MG63 (cell line): Measurements from ENCODE around the gene MED20. TPM values are rescaled to one million over a fixed set of nuclear protein-coding genes. Genes with fewer than 3 reads are reported as not detected.

ENCODE experiments used
- DNase-seq: peaks from one replicate; pipeline ENCODE4 v3.0.0-alpha.2; 2020
- H3K27me3 ChIP-seq: fragments of 250-450 bp; sonication (Bioruptor Pico); 2 replicates; pipeline ENCODE4 v1.5.1; 2020; ENCODE audit warnings: mild to moderate bottlenecking, moderate library complexity
- H3K36me3 ChIP-seq: fragments of 250-450 bp; sonication (Bioruptor Pico); 2 replicates; pipeline ENCODE4 v1.5.1; 2020; ENCODE audit warnings: mild to moderate bottlenecking, moderate library complexity
- H3K4me3 ChIP-seq: fragments of 250-450 bp; sonication (Bioruptor Pico); 2 replicates; pipeline ENCODE4 v1.5.1; 2020; ENCODE audit warnings: mild to moderate bottlenecking, moderate library complexity
- H3K9me3 ChIP-seq: fragments of 250-450 bp; sonication (Bioruptor Pico); 2 replicates; pipeline ENCODE4 v1.5.1; 2020; ENCODE audit warnings: mild to moderate bottlenecking, moderate library complexity
- total RNA-seq: library from RNA; depleted of rRNA; stranded (reverse); fragments of >200 nt; shearing (Covaris generic); gene quantifications from 2 replicates; pipeline ENCODE4 v1.2.3, GENCODE V29; 2014; ENCODE audit warnings: low replicate concordance; rRNA removed

Gene MED20, protein sequence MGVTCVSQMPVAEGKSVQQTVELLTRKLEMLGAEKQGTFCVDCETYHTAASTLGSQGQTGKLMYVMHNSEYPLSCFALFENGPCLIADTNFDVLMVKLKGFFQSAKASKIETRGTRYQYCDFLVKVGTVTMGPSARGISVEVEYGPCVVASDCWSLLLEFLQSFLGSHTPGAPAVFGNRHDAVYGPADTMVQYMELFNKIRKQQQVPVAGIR
- total RNA-seq = 7.7 and 13.7 TPM in 2 replicates

DNA sequence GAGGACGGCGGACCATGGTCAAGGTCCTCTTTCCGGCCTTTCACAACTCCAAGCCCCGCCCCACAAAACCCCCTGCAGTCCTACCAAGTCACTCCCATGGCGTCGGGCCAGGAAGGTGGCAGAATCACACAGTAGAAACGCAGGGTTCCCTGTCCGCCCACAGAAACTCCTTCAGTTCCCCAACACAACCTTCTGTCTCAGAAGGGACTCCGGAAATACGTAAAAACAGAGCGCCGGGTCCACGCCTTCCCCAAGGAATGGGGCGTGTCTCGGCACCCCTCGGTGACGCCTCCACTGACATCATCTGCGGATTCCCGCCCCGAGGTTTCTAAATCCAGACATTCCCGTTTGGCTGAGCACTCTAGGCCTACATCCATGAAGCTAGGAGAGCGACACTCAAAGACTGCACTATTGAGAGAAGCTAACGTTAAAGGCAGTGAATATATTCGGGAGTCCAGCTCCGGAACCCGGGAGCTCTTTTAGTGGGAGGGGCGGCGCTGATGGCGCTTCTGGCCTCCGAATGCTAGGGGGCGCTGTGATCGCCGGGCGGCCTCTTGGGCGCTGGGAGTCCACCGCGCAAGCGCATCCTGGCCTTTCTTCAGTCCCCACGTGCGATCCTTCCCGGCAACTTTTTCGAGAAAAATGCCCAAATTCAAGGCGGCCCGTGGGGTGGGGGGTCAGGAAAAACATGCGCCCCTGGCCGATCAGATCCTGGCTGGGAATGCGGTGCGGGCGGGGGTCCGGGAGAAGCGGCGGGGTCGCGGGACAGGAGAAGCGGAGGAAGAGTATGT is at the start of gene MED20, which contains the start of gene BYSL:
Gene MED20, minus strand, starts transcription at position 219 of the 791 bp plus-strand sequence. Its CDS starts 121 bp downstream, at position 98.
Gene BYSL, plus strand, starts transcription at position 579 of the 791 bp plus-strand sequence. Its CDS starts 64 bp downstream, at position 643.
- peak; percentile 88 for DNase-seq
- Histone ChIP-seq H3K4me3 (peak within 1 kb of the TSS; percentile 99), H3K9me3 (no peaks in the 10 kb centered on the region), H3K36me3 (peaks cover 16% of the 10 kb centered on the region), H3K27me3 (no peaks in the 10 kb centered on the region)

DNA sequence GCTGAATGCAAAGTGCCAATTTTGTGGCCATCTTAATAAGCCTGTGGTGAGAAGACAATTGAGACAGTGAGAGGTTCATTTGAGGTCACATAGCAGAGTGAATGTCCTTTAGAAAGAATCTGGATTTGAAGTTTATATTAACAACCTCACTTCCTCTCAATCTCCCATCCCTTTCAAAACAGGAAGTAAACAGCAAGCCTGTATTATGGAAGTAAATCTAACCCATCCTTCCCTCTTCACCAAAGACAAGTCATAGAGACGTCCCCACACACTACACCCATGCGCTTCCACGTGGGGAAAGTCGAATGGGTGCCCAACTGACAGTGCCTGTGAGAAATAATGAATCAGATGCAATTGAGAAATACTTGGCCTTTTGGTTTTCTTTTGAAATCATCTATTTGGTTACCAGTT is 49.5 kb upstream of the MED20 start:
- Histone ChIP-seq H3K27me3 (no peaks in the 10 kb centered on the region), H3K9me3 (no peaks in the 10 kb centered on the region), H3K4me3 (no peak overlapping the region), H3K36me3 (no peaks in the 10 kb centered on the region)
- peak; percentile 29 for DNase-seq

DNA sequence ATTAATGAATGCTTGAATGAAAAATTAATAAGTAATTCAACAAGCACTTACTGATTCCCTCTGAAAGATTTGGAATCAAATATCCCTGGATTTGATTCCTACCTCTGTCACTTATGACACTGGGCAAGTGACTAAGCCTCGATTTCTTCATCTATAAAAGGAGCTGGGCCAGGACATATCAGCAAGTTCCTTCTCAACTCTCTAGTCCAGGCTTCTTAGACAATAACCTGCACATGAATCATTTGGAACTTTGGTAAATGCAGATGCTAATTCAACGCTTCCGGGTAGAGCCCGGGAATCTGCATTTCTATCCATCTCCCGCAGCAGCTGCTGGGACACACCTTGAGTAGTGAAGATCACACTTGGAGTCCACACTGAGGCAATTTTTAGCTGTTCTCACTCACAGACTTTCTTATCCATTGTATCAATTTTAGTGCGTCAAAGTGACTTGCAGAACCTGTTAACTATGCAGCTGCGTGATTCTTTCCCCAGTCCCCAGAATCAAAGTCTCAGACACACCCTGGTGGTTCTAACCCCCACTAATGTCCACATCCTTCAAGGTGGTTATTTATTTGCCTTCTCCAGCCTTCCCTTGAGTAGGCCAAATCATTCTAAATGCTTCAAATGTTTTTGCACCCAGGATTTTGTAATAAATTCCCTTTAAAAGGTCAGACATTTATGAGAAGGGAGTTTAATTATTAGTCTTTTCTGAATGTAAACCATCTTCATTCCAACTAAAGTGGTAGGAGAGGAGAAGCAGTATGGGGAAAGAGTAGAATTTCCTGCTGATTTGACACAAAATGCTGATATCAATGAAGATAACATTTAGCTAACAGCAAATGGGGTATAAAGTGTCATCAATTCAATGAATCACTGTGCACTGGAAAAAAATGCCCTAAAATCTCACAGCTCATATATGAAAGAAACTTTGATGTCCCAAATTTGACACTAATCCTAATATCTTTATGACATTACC is 46.7 kb upstream of the MED20 start:
- Histone ChIP-seq H3K27me3 (no peaks in the 10 kb centered on the region), H3K36me3 (no peaks in the 10 kb centered on the region), H3K4me3 (no peak overlapping the region), H3K9me3 (no peaks in the 10 kb centered on the region)
- DNase-seq = no peak

- no peaks in the 10 kb centered on the region for H3K27me3 ChIP-seq
- no peak for DNase-seq
- no peaks in the 10 kb centered on the region for H3K9me3 ChIP-seq
- no peaks in the 10 kb centered on the region for H3K36me3 ChIP-seq
- no peak overlapping the region for H3K4me3 ChIP-seq
These were observed 46.0 kb upstream of the MED20 start for GRCh38 chr6:41966961-41967311.

DNA sequence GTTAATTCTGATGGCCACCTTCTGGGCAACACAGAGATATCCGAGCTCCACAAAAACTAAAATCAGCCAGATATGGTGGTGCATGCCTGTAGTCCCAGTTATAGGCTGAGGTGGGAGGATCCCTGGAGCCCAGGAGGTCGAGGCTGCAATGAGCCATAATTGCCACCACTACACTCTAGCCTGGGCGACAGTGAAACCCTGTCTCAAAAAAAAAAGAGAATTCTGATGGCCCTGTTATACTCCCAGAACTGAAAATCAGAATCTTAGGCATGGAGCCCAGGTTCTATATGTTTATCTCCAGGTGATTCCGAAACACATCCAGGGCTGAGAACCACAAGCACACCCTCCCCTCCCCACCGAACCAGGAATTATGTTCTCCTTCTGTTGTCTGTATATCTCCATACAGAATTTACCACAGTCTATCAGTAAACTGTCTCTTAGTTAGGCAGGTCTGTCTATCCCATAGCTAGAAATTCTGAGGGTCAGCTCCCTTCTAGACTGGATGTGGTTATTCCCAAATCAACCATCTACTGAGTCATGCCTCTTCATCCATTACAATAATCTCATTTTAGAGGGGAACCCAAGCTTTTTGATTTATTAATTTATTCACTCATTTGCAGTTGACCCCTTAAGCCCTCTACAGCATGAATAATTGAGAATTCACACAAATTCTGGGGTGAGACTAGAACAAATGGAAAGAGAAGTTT is 45.4 kb upstream of the MED20 start:
- no peaks in the 10 kb centered on the region for H3K27me3 ChIP-seq
- no peaks in the 10 kb centered on the region for H3K9me3 ChIP-seq
- no peaks in the 10 kb centered on the region for H3K36me3 ChIP-seq
- DNase-seq = no peak
- no peak overlapping the region for H3K4me3 ChIP-seq

GRCh38 chr6:41965429-41966213 is 44.7 kb upstream of the MED20 start:
- Histone ChIP-seq H3K9me3 (no peaks in the 10 kb centered on the region), H3K27me3 (no peaks in the 10 kb centered on the region), H3K4me3 (no peak overlapping the region), H3K36me3 (no peaks in the 10 kb centered on the region)
- DNase-seq = no peak

DNA sequence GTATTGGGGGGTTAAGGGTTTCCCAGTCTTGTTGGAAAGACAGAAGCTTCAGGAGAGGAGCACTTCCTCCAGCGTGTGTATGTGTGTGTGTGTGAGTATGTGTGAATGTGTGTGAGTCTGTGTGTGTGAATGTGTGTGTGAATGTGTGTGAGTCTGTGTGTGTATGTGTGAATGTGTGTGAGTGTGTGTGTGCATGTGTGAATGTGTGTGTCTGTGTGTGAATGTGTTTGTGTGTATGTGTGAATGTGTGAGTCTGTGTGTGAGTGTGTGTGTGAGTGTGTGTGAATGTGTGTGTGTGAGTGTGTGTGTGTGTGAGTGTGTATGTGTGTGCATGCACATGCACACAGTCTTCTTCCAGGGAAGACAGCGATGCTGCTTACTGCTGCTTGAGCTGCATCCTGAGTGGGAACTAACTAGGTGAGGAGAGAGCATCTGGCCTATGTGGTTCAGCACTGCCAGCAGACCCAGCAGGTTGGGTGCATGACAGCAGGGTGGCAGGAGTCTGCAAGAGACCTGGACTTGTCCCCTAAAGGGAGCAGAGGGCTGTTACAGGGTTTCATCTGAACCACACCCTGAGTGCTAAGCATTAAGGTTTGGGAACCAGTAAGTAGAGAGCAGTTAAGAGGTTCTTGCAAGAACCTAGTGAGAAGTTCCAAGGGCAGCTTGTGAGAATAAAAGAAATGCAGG is 43.4 kb upstream of the MED20 start:
- no peaks in the 10 kb centered on the region for H3K27me3 ChIP-seq
- no peak overlapping the region for H3K4me3 ChIP-seq
- H3K9me3 ChIP-seq = no peaks in the 10 kb centered on the region
- H3K36me3 ChIP-seq = no peaks in the 10 kb centered on the region
- DNase-seq = no peak

GRCh38 chr6:41963371-41963770 is 42.4 kb upstream of the MED20 start:
- Histone ChIP-seq H3K36me3 (no peaks in the 10 kb centered on the region), H3K4me3 (no peak overlapping the region), H3K27me3 (no peaks in the 10 kb centered on the region), H3K9me3 (no peaks in the 10 kb centered on the region)
- DNase-seq = no peak

GRCh38 chr6:41960028-41960427 is 39.1 kb upstream of the MED20 start:
- no peak overlapping the region for H3K4me3 ChIP-seq

DNA sequence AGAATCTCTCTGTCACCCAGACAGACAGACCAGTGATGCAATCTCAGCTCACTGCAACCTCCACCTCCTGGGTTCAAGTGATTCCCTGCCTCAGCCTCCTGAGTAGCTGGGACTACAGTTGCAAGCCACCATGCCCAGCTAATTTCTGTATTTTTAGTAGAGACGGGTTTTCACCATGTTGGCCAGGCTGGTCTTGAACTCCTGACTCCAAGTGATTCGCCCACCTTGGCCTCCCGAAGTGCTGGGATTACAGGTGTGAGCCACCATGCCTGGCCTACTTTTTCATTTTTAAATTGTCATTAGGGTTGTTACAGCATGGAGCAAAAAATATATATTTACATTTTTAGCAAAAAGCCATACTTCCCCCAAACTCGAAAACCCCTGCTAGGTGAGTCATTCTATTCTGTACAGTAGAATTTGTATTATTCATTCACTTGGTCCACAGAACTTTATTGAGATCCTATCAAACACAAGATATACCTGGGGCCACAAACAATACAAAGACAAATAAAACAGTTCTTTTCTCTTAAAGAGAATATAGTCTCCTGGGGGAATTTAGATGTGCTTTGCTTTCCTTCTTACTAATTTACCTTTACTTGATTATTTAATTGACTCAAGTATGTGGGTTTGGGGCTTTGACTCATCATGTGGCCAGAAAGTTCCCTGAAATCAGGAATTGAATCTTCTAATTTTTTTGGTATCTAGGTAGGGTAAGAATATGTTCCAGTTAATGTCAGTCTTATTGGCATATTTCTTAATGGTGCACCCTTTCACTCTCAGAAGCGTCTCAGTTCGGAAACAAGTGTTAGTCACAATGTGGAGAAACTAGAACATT is 37.3 kb upstream of the MED20 start:
- Histone ChIP-seq H3K9me3 (no peaks in the 10 kb centered on the region), H3K36me3 (no peaks in the 10 kb centered on the region), H3K27me3 (no peaks in the 10 kb centered on the region), H3K4me3 (no peak overlapping the region)
- no peak for DNase-seq

More at GRCh38 chr6:41960028-41960427, 39.1 kb upstream of the MED20 start:
- no peaks in the 10 kb centered on the region for H3K36me3 ChIP-seq
- no peaks in the 10 kb centered on the region for H3K27me3 ChIP-seq
- H3K9me3 ChIP-seq = no peaks in the 10 kb centered on the region
- DNase-seq = no peak

- Histone ChIP-seq H3K9me3 (no peaks in the 10 kb centered on the region), H3K4me3 (no peak overlapping the region), H3K27me3 (no peaks in the 10 kb centered on the region), H3K36me3 (no peaks in the 10 kb centered on the region)
- no peak for DNase-seq
These were observed 36.2 kb upstream of the MED20 start for GRCh38 chr6:41957117-41957516.

- H3K27me3 ChIP-seq = no peaks in the 10 kb centered on the region
These were observed 34.5 kb upstream of the MED20 start for GRCh38 chr6:41955412-41955811.

GRCh38 chr6:41954668-41955067 is 33.7 kb upstream of the MED20 start:
- Histone ChIP-seq H3K27me3 (no peaks in the 10 kb centered on the region), H3K4me3 (no peak overlapping the region), H3K36me3 (no peaks in the 10 kb centered on the region), H3K9me3 (no peaks in the 10 kb centered on the region)
- DNase-seq = no peak

More at GRCh38 chr6:41955412-41955811, 34.5 kb upstream of the MED20 start:
- no peaks in the 10 kb centered on the region for H3K9me3 ChIP-seq
- no peak overlapping the region for H3K4me3 ChIP-seq
- H3K36me3 ChIP-seq = no peaks in the 10 kb centered on the region
- no peak for DNase-seq

- H3K36me3 ChIP-seq = no peaks in the 10 kb centered on the region
- no peak overlapping the region for H3K4me3 ChIP-seq
- no peaks in the 10 kb centered on the region for H3K27me3 ChIP-seq
- DNase-seq = no peak
- no peaks in the 10 kb centered on the region for H3K9me3 ChIP-seq
These were observed 26.8 kb upstream of the MED20 start for GRCh38 chr6:41947581-41948220.
